Stimulated activated CD4-positive, alpha-beta T cell treated with anti-CD3 and anti-CD28 coated beads, Interleukin-15, amount 100 ng/mL, for 48 hours (primary cell): Measurements from ENCODE around the gene RIC8A.

Experiments used
- DNase-seq, 2 donors: peaks; one replicate each; pipeline ENCODE4 v3.0.0-alpha.2; 2020; ENCODE audit warnings: low read depth in 2 of 2

The RIC8A gene

DNA sequence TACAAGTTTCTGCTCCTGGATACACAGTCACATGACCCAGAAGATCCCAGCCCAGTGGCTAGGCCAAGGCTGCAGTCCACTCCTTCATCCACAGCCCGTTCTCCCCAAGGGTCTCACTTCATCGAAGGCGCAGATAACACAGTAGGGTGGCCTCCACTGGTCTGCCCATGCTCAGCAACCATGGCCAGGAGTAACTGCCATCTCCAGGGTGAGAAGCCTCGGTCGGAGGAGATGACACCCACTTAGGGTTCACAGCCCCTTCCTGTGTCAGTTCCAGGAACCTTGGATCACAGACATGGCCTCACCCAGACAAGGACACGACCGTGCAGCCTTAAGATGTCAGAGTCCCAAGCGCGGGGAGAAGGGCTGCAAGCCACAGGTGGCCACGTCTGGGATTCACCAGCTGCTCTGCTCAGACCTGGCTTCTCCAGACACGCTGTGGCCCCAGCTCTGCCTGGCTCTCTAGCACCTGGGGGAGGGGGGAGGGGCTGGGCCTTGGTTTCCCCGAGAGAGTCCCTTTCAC is 2.9 kb upstream of the RIC8A start:
- DNase-seq, result no peak

DNA sequence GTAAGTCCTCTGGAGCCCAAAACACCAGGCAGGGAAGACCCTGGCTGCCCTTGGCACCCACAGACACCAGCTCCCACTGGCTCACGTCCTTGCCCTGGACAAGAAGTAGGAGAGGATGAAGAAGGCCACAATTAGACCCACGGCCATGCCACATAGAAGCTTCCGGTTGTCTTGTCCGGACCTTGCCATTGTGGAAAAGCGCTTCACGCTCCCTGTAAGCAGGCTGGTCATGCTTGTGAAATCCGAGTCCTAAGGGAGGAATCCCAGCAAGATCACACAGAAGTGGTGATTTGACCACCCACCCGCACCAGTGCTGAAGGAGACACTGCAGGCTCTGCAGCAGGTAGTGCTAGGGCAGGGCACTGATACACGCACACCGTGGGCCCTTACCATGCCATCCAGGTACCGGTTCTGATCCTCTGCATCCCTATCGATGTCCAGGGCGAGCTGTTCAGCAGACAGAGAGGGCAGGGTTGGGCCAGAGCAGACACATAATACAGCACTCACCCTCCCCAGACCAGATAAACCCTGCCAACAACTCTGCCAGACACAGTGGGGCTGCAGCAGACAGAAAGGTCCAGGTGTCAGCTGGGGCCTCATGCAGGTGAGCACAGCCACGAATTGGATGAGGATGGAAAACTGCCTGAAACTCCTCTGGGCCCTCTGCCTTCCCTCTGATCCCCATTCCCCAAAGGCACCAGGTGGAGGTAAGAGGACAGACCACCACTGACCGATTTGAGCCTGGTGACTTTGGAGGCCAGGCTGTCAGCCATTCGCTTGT is 2.1 kb upstream of the RIC8A start:
- DNase-seq, result no peak

DNA sequence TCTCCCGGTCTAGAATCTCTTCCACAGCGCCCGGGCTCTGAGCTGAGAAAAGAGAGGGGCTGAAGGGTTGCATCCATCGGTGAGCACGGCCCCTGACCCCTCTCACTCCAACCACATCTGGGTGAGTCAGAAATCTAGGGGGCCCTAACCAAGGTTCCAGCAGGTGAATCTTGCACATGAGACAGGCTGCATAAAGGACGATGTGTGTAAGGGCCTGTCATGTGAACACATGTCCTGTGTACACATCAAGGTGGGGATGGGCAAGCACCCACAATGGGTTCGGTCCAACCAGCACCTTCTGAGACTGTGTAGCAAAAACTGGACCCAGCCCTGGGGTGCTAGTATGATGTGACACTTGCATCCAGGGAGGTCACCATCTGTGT is 1.5 kb upstream of the RIC8A start:
- DNase-seq, result no peak

DNA sequence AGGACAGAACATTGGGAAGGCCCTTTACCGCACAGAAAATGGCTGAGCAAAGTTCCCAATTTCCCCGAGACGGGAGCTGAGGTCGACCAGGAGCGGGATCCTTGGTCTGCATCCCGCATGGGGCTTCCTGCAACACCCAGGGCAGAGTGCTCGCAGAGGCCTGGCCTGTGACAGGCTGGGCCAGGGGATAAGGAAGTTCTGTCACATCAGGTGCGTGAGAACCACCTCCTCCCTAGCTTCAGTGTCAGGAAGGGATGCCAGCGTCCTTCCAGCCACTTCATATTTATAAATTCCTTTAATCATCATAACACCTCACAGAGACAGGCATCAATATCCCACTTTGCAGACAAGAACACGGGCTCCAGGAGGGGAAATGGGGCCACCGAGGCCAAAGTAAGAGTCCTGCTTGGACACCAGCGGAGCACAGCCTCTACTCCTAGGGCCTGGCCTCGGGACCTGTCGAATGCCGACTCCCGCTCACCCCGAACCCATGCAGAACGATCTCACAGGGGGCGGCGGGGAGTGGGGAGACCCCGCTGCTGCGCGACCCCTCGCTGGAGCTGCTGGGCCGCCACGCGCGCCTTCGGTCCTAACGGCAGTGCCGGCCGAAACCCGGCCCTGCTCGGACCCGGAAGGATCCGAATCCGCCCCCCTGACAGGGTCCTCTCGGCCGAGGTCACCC is 841 bp upstream of the RIC8A start:
- no peak for DNase-seq

DNA sequence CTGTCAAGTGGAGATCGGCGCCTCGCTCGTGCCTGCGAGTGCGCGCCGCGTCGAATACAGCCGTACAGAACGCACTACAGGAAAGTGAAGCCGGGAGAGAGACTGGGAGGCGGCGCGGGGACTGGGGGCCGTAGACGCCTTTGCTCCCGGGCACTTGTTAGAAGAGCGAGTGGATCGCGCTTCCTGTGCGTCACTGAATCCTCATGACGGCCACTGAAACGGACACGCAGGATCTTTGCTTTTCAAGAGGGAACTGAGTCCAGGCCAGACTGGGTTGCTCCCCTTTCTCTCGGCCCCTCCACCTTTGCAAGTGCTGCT is 314 bp downstream of the RIC8A start:
- DNase-seq, result peak; percentile 29 to 34

DNA sequence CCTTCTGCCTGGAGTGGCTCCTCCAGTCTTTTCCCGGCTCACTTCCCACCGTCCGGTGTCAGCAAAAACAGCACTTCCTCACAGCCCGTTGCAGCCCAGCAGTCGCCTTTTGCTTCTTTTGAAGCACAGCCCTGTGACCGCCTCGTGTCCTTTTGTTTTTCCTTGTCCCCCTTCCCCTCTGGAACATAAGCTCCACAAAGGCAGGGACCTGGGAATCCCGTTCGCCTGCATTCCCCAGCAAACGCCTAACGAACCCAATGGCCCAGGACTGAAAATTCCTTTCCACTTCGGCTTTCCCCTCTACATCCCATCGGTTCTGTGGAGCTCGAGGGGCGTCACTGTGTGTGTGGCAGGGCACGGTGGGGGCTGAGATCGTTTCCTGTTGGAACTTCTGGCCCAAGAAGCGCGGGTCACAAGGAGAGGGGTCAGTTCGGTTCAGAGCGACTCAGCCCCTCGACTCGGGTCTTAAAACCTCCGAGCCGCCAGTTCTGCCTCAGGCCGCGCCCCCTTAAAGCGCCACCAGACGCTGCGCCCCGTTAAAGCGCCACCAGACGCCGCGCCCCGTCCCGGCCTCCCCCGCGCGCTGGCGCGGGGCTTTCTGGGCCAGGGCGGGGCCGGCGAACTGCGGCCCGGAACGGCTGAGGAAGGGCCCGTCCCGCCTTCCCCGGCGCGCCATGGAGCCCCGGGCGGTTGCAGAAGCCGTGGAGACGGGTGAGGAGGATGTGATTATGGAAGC is 841 bp downstream of the RIC8A start:
- DNase-seq, result peak; percentile 59 to 76

DNA sequence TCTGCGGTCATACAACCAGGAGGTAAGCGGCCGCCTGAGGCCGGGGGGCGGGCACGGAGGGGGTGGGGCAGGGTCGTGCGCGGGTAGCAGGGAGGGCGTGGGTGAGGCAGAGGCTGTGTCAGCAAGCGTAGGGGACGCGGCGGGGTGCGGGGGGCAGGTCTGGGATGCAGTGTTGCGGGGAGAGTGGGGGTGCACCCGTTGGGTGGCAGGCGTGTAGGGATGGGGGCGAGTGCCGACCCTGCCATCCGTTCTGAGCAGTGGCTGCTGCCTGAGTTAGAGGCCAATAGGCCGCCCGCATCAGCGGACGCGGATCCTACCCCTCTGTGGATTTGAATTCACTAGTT is 1.4 kb downstream of the RIC8A start:
- DNase-seq, result no peak

DNA sequence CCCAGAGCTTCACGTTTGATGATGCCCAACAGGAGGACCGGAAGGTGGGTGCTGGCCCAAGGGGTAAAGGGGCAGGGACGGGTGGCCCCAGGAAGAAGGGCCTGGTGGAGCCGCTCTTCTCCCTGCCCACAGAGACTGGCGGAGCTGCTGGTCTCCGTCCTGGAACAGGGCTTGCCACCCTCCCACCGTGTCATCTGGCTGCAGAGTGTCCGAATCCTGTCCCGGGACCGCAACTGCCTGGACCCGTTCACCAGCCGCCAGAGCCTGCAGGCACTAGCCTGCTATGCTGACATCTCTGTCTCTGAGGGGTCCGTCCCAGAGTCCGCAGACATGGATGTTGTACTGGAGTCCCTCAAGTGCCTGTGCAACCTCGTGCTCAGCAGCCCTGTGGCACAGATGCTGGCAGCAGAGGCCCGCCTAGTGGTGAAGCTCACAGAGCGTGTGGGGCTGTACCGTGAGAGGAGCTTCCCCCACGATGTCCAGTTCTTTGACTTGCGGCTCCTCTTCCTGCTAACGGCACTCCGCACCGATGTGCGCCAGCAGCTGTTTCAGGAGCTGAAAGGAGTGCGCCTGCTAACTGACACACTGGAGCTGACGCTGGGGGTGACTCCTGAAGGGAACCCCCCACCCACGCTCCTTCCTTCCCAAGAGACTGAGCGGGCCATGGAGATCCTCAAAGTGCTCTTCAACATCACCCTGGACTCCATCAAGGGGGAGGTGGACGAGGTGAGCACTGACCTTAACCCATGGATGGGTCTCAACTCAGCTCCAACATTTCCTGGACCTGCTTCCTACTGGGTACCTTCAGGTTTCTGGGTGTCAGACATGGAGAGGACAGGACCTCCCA is 2.0 kb downstream of the RIC8A start:
- no peak for DNase-seq

DNA sequence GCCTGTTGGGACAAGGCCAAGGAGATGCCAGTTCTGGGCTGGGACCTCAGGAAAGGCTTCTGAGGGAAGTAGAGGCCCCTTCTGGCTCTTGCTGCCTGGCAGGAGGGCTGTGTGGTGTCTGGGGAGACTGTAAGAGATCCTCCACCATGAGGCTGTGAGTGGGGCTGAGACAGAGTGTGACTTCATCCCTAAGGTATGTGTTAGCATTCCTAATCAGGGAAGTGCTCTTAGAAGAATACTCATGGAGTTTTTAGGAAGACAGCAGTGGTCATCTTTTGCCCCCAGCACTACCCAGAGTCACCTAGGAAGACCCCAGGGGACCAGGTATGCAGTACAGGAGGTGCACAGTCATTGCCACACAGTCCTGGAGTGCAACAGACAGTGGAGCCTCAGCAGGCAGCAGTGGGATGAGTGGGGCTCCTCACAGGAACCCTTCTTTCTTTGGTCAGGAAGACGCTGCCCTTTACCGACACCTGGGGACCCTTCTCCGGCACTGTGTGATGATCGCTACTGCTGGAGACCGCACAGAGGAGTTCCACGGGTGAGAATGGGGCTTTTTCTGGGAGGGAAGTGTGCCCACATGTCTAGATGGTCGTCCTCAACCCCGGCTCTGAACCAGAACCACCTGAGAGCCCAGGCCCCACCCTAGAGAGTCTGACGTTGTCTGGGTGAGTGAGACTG is 2.8 kb downstream of the RIC8A start:
- no peak for DNase-seq

DNA sequence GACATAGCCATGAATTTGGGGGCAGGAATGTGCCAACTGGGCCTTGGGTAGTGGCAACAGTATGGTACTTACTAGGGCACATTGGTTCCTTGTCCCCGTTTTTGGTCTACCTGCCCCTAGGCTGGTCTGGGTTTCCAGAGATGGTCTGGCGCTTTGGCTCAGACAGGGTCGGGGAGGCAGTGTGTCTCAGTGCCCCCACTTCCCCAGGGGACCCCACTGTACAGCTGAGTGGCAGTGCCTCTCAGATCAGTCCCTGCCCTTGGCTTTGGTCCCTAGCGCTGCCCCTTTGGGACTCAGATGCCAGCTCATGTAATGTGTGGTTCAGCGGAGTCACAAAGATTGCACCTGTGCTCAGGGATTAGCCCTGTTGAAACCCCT is 3.3 kb downstream of the RIC8A start:
- DNase-seq, result no peak

DNA sequence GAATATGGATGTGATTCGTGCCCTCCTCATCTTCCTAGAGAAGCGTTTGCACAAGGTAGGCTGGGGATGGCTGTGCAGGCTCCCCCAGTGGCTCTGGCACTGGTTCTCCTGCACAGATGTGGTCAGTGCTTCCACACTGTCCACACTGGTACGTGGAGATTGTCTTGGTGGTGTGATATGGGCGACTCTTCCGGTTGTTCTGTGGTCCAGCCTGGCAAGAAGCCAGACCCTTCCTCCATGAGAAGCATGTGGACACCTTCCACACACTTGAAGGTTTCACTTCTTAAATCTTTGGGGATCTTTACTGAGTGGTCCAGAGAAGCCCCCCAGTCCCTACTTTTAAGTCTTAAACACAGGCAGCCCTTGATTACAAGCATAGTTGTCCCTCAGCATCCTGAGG is 3.8 kb downstream of the RIC8A start:
- no peak for DNase-seq

DNA sequence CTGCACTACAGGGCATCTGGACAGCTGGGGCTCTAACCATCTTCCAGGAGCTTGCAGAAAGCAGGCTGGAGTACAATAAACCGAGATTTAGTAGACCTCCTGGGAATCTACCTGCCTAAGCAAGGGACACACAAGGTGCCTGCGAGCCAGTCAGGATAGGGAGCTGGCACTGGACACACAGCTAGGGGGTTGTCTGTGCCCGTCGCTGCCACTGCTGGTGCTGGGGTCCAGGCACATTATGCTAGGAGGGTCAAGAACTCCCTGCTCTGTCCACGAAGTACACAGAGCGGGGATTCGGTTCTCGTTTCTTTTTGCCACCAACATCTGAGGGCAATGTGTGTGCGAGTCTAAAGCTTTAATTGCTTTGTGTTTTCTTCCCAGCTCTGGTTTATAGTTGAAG is 4.2 kb downstream of the RIC8A start:
- DNase-seq, result no peak

DNA sequence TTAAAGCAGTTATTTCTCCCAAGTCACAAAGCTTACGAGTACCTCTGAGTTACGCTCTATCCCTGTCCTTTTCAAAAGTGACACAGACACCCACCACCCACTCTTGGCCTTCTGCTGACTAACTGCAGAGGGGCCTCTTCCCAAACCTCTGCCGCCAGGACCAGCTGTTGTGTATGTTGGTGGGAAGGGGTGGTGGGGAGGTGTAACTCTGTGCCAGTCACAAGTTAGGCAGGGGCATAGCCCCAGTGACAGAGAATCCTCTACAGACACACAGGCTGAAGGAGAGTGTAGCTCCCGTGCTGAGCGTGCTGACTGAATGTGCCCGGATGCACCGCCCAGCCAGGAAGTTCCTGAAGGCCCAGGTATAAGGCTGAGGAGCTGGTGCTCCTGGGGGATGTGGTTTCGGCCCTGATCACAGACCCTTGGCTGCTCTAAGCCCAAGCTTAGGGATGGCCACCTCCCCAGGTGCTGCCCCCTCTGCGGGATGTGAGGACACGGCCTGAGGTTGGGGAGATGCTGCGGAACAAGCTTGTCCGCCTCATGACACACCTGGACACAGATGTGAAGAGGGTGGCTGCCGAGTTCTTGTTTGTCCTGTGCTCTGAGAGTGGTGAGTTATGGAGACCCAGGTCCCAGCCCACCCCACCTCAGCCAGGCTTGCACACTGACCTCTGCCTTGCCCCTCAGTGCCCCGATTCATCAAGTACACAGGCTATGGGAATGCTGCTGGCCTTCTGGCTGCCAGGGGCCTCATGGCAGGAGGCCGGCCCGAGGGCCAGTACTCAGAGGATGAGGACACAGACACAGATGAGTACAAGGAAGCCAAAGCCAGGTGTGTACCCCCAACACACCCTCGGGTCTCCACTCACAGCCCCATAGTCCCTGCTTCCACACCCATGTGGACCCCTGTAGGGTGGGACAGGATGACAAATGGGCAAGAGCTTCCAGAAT is 4.9 kb downstream of the RIC8A start:
- no peak for DNase-seq

DNA sequence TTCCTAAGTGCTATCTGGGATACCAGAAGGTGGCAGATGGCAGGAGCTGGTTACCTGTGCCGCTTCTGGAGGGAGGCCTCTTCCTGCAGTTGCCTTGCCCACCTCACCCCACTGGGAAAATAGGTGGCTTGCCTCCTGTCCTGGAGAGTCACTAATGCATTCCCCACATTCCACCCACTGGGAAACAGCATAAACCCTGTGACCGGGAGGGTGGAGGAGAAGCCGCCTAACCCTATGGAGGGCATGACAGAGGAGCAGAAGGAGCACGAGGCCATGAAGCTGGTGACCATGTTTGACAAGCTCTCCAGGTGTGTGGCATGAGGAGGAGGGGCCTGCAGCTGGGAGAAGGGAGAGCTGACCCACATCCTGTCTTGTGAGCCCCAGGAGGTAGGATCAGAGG is 5.6 kb downstream of the RIC8A start:
- no peak for DNase-seq

DNA sequence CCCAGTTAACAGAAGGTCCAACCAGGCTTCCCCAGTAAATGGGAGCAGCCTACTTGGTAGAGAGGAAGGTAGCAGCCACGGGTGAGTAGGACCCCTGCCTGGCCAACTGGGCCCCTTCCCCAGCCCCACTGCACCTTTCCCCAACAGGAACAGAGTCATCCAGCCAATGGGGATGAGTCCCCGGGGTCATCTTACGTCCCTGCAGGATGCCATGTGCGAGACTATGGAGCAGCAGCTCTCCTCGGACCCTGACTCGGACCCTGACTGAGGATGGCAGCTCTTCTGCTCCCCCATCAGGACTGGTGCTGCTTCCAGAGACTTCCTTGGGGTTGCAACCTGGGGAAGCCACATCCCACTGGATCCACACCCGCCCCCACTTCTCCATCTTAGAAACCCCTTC is 6.6 kb downstream of the RIC8A start:
- no peak for DNase-seq

DNA sequence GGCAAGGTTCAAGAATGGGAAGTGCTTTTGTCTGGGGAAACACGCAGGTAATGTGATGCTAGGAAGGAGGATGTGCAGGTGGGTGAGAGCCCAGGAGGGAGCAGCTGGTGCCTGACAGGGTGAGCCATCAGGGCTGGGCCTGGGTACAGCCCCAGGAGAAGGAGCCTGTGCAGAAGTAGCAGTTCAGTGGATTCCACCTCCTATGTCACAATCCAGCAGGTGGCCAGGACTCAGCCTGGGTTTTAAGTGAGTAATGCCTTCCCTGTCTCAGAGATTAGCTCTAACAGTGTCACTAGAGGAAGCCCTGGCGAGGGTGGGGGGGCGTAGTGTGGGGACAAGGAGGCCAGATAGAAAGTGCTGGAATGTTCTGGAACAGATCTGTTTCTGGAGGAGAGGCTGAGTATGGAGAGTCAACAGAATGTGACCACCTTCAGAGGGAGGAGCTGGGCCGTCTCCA is 8.1 kb downstream of the RIC8A start:
- no peak for DNase-seq

DNA sequence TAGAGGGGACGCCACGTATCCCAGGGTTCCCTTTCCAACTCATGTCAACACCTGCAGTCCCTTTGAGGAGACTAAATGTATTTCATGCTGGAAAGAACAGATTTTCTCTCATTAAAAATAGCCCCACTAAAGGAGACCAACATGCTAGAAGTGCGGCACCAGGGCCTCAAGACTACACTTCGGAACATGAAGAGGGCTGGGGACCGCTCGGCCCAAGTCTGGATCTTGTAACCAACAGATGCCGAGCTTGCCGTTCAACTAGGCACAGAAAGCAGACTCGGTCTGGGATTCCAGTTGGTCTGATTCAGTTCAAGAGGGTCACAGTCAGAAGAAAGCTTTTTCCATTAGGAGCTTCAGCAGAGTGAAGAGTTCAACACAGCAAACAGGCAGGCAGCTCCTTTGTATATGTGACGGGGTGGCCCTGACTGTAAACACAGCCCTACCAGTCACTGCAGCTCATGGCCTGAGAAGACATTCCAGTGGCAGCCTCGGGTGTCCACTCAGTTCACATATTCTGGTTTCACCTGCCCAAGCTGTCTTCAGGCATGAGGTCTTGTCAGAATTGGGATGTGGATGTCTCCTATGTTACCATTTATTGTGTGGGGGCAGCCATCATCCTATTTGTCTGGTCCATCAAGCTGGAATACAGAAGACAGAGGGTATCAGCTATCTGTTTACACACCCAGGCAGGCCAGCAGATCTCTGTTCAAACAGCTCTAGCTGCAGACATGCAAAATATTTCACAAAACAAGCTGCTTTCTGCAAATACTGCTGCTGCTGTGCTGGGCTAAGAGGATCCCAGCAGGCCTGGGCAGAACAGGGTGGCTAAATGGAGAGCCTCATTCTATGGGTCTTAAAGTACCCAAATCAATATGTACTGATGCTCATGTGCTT is 8.8 kb downstream of the RIC8A start:
- DNase-seq, result no peak

DNA sequence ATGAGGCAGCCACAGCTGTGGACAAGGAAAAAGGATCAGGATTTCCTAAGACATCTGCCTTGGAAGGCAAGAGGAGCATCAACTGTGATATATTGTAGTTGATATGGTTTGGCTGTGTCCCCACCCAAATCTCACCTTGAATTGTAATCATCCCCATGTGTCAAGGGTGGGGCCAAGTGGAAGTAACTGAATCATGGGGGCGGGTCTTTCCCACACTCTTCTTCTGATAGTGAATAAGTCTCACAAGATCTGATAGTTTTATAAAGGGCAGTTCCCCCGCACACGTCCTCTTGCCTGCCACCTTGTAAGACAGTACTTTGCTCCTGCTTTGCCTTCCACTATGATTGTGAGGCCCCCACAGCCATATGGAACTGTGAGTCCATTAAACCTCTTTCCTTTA is 10.2 kb downstream of the RIC8A start:
- DNase-seq, result no peak
